NCI-H2081 (cell line): ENCODE results near the gene TAF1B.
A peak's percentile ranks its signal among the peaks of the same experiment; 100 is the strongest.

Experiments
- DNase-seq, 2 experiments: peaks; one replicate each; lab custom pipeline; 2025; lab: John Stamatoyannopoulos, UW

Gene TAF1B

DNA sequence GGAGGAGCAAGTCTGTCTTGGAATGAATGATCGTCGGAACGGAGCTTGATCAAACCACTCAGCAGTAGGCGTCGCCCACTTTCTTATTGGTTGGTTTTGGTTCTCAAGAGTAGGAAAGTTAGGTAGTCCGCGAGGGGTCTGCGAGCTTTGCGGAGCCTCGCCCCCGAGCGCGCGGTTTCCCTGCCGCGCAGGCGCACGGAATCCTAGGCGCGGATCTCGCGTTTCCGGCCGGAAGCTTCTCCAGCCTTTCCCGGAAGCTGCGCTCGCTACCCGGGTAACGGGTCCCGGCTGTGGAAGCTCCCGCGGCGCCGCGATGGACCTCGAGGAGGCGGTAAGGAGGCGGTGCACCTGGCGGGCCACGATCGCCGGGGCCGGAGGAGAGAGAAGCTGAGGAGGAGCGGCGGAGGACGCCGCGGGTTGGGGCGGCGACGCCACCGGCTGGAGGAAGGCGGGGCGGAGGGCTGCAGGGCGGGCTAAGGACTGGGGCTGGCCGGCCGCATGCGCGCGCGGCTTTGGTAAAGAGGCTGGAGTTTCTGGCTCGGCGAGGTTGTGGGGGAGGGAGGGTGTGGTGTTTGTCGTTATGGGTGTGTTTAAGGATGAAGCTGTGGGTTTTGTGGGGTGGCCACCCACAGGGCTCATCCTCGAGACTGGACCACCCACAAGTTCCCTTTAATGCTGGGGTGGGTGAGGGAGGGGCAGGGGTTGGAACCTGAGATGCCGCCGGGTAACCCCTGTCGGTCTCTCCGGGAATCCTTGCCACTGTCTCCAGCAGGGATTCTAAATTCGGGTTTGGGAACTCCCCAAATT lies at the start of gene TAF1B:
TAF1B (plus strand) TSS at position 246 of the 807 bp plus-strand sequence; CDS start at position 314, 68 bp downstream.
- DNase-seq: peak; percentile 90 to 94

DNA sequence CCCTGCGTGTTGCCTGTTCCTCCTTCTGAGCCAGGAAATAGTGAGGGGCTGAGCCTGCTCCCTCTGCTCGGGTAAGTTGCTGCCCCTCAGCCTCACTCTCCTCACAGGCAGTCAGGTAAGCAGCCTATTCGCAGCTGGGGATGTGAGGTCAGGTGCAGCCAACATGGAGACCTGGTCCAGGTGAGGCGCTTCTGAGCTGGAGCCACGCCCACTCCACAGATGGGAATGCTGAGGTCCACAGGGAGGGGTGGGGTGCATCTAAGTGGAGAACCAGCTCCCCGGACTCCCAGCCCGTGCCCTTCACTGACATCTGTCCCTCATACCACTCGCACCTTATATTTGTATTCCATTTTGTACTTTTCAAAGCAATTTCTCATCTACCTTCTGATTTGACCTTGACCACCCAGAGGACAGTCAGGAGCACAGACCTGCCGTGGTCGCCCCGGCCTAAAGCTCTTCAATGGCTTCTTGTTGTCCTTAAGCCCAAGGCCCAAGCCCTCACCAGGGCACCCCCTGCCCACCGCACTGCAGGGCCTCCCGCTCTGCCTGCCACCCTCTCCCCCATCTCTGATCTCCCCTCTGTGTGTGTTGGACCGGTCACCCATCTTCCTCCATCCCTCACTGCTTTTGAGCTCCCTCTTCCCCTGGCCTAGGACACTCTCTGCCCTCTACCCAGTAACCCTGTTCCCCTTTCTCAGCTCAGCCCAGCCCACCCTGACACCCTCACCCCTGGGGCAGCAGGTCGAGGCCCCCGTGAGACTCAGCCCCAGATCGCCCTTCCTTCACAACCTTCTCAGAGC lies 49.2 kb upstream of the TAF1B start:
- DNase-seq: no peak

DNA sequence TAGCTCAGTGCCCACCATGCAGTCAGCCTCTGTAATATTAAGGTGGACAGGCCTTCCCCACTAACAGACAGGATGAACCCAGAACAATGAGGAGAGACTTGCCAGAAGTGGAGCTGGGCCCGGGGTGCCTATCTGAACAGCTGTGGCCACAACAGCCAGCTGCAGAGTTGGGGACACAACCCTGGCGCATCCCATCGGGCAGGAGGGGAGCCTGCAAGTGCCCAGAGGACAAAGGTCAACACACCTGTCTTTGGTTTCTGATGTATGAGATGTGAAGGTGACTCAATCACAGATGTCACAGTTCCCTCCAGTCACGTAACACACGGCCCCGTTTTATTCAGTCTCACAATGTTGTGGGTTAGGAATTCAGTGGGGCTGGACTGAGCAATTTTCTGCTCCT lies 48.2 kb upstream of the TAF1B start:
- DNase-seq: no peak

DNA sequence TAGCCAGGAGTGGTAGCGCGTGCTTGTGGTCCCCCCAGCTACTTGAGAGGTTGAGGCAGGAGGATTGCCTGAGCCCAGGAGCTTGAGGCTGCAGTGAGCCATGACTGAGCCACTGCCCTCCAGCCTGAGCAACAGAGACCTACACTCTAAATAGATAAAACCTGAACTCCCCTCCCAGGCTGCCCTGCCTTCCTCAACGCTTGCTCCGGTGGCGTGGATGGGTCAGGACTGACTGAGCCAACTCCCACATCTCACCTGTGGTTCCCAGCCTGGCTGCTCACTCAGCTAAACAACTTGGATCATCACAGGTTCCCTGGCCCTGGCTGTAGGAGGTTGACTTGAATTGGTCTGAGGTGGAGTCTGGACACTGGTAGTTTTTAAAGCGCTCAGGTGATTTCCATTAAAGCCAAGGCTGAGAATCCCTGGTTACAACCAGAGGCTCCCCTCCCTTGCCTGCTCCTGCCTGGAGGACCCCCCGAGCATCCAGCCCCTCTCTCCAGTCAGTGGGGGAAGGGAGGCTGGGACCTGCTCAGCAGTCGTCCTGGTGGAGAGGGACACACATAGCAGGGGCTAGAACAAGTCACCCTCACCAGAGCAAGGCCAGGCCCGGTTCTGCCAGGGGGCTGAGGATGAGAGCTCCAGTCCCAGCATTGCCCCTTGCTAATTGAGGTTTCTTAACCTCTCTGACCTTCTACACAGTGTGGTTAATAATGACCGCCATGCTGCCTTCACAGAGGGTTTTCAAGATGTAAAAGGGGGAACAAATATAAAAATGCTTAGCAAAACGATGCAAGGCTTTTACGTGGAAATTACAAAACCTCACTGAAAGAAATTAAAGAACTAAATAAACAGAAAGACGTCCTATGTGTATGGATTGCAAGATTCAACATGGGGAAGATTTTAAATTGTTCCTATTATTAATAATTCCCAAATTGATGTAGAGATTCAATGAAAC lies 46.9 kb upstream of the TAF1B start:
- no peak for DNase-seq

DNA sequence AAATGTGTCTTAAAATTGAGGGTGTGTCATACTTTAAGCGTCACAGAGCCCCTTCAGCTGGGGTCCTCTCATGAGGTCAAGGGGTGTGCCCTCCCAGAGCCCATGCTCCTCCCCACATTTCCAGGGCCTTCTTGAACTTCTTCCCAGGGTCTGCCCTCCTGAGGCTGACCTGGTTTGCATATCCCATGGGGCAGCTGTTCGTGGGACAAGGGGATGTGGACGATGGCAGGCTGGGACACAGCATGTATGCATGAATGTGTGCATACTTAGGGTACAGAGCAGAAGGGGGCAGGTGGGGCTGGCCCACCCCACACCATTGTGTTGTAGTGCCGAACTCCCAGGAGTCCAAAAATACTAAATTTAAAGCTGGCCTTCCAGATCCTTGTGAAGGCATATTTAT lies 46.2 kb upstream of the TAF1B start:
- DNase-seq: no peak

DNA sequence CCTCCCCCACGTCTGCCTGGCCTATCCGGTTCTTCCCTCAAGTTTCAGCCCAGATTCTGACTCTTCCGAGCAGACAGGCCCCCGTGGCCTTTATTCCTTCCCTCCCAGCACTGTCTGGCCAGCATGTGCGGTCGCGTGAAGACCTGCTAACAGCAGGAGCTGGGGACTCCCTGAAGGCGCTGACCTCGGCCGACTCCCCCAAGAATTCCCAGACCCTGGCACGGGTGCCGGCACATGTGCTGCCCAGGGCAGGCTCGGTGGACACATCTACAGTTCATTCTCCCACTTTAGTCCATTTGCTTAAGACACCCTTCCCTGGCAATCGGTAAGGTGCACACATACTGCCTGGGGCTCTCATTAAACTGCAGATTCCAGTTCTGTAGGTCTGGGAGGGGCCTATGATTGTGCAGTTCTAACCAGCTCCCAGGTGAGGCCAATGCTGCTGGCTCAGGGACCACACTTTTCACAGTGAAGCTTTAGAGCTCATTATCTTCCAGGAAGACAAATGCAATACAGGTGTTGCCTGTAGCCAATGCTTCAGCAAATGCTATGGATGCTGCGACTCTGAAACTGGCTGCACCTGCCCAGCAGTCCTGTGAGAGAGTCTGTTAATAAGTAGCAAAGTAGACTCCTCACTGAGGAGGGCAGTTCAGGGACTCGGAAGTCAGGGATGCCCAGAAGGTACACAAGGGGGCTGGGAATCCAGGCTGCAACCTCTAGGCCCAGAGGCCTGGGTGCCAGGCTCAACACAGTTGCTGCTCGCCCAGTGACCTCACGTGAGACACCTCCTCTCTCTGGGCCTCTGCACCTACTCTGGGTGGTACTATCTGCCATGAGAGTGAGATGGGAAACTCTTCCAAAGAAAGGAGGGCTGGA lies 45.4 kb upstream of the TAF1B start:
- DNase-seq: no peak

DNA sequence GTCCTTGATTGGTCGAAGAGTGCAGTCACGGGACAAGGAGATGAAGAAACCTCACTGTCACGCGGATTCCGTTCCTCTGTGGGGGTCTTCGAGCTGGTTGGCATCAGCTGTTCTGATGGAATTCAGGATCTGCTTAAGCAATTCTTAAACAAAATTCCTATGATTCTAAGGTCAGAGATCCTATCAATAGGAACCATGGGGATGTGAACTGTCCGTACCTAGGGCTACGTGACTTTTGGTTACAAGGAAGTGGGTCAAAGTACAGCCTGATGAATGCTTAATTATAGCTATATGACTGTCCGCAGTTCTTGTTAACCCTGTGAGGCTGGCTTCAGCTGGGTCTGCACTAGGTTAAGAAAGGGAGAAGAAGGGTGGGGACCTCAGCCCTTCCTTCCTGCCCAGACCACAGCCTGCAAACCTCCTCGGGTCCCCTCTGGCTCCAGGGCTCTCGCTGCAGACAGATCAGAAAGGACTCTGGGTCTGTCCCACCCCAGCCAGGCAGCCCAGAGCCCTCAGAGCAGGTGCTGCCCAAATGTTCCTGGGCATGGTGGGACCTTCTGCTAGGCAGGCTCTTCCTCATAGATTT lies 44.2 kb upstream of the TAF1B start:
- no peak for DNase-seq

DNA sequence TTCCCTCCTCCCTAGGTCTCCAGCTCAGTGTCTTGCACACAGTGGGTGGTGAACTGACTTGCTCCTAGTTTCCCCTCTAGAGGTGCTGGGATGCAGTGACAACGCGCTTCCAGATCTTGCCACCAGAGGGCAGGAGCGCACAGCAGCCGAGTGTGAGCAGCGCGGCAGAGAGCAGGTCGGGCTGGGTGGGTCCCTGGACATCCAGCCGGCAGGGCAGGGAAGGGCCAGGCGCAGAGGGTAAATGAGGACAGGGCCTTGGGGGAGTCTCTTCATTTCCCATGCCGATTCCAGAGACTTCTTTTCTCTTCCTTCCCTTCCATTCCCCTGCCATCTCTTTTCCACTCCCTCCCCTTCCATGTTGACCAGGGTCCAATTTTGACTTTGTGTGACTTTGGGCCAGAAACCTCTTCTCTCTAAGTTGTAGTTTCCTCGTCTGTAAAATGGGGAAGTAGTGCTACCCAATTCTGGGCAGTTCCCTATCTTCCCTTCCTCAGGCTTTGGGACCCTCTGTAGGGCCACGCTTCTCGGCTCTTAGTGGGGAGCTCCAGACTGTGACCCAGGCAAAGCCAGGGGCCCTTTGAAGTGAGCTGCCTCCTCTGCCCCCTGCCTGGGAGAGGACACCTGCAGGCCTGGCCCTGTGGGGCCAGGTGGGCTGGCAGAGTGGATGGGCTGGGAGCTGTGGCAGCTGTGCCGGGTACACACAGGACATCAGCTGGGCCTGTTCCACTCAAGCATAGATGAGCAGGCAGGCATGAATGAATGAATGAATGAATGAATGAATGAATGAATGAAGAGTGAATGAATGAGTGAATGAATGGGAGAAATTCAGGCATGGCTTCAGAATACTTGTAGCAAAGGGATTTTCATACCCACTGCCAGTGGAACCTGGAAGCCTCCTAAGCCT lies 43.3 kb upstream of the TAF1B start:
- DNase-seq: peak; percentile 76 to 81

DNA sequence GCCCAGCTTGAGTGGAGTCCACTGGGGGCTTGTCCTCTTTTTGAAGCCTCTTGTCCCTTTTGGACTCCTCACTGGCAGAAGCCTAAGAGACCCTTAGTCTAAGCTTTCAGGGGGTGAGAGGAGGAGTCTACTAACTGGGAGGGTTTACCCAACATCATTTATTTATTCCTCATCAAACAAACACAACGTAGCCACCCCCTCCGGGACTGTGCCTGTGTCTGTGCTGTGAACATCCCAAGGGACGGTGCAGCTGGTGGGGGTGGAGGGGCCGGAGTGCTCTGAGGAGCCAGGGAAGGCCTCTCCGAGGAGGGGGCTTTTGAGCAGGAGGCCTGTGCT lies 42.7 kb upstream of the TAF1B start:
- no peak for DNase-seq

DNA sequence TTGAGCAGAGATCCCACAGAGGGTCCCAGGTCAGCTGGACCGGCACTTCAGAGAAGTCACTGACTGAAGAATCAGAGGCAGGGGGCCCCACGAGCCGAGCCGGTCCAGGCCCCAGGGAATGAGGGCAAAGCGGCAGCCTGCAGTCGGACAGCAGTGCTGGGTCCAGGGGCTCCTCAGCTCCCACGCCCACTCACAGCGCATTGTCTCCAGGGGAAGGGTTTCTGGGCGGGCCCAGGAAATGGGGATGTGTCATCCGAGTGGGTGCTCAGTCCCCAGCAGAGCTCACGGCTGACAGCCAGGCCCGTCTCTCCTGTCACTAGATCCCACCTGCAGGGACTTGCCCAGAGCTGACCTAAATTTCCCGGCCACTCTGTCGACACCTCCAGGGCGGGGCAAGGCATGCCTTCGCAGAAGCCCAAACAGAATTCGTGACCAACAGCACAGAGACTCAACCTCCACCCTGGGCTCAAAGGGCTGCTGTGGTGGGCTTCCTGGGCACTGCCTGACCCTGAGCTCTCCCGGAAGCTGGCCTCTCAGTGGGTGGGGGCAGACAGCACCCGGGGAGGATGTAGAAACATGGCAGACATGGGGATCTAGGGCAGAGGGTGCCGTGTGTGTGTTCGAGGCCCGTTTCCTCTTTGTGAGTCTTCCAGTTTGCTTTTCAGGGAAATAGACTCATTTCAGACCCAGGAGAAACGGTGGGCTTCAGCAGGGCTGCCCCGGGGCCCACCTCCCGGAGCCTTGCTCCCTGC lies 42.1 kb upstream of the TAF1B start:
- DNase-seq: no peak

DNA sequence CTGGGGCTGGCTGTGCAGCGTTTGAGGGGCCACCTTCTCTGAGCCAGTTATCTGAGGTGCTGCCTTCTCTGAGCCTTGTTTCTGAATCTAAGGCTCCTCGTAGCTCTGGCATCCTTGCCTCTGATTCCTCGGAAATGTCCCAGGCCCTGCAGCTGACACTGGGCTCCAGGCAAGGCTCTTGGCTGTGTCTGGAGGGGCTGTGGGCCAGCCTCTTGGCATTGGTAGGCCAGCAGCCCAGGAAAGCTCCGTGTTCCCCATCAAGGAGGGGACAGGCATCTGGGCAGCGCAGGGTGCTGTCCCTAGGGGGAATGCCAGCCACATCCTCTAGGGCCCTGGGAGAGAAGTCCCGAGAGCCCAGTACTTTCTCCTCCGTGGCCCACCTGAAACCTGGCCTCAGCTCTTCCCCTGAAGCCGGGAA lies 40.7 kb upstream of the TAF1B start:
- DNase-seq: no peak

DNA sequence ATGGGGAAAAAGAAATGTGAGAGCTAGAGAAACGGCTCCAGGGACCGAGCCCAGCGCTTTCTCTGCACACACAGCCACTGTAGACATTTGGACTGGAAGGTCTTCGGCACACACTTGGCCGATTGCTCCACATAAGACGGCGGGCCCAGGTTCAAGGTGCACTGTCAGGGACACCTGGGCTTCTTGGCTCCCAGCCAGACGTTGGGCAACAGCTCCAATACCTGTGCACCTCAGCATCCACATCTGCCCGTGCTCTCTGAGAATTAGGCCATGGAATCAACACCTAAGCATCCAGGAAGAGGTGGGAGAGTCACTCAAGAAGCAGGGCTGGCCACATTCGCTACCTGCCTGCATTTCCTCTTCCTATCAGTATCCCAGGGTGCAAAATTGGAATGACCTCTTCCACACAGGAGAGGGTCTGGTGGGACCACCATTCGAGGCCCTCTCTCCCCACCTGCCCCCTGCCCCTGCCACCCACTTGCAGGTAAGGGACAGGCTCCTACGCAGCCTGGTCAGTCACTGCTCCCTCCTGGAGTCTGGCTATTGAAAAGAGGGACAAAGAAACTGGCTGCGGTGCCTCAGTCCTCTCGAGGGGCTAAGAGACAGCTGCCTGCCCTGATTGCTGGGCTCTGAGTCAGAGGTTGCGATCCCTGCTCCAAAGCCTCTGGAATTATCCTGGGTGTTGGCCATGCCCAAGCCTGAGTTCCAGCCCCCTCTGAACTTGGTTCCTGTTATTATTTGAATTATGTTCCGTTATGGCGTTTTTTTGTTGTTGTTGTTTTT lies 40.1 kb upstream of the TAF1B start:
- no peak for DNase-seq

DNA sequence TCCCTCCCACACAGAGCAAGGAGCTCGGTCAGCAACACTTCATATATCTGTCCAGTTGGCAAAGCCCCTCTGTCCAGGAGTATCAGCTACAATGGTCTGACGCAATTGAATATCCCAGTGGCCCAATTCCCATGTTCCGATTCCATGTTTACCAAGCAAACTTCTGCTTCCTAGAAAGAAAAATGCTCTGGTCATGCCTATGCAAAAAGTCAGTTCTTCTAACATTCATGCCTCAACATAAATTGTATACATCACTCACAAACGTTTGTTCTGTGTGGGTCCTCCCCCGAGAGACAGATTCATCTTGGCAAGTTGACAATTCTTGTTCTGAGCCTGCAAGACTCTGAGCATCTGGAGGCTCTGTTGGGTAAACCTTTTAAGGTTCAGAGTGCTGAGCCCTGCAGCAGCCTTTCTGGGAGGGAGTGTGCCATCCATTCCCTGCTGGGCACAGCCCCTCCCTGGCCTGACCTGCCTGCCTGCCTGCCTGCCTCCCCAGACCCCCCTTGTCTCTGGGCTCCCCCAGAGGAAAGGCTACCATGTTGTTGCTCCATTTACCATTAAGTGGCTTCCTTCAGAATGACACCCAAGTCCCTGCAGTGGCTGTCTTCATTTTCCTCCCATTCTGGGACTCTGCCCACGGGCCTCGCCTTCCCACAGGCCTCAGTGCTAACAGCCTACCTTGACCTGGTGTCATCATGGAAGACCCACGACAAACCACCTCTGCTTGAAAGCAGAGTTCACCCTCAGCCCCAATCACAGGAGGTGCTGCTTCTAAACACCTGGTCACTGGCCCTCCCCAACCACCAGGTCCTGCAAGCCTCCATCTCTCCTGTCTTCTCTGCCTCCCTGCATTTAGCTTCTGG lies 37.6 kb upstream of the TAF1B start:
- DNase-seq: no peak

DNA sequence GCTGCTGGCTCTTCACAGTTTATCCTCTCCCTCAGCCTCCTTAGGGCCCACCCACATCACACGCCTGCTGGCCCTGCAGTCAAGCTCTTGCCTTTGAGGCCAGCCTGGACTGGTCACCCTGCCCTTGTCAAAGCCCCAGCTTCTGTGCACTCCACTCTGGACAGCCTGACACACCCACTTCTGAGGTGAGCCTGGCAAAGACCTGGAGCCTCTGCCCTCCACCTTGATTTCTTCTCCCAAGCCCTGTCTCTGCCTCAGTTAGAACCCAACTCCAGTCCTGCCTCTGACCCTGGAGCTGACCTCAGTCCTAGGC lies 37.0 kb upstream of the TAF1B start:
- DNase-seq: no peak

DNA sequence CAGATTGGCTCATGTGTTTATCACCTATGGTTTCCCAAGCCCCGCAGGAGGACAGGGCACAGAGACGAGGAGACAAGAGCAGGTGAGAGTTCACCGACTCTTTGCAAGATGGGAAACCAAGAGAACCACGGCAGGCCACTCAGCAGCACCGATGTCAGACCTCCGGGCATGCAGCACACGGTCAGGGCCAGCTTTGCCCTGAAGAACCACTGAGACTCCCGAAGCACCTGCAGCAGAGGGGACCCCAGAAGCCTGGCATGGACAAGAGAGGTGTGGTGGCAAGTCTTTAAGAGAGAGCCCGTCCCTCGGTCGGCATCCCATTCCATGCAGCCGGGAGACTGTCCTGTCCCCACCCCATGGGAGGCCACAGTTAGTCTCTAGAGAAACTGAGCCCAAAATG lies 36.6 kb upstream of the TAF1B start:
- no peak for DNase-seq

DNA sequence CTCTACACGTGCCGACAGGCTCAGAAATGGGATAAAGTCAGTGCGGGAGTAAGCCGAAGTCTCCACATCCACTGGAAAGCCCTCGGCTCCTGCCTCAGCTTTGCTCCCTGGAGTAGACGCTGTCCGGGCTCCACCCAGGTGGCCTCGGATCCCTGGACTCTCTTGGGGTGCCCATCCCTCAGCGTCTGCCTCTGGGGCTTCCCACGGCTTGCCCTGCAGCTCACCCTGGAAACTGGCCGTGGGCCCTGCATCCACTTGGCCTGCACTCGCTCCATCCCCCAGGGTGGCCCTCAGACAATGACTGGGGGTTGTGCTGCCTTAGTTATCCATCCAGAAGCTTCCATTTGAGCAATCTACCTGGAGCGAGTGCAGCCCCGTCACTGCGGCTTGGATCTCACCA lies 36.2 kb upstream of the TAF1B start:
- no peak for DNase-seq

DNA sequence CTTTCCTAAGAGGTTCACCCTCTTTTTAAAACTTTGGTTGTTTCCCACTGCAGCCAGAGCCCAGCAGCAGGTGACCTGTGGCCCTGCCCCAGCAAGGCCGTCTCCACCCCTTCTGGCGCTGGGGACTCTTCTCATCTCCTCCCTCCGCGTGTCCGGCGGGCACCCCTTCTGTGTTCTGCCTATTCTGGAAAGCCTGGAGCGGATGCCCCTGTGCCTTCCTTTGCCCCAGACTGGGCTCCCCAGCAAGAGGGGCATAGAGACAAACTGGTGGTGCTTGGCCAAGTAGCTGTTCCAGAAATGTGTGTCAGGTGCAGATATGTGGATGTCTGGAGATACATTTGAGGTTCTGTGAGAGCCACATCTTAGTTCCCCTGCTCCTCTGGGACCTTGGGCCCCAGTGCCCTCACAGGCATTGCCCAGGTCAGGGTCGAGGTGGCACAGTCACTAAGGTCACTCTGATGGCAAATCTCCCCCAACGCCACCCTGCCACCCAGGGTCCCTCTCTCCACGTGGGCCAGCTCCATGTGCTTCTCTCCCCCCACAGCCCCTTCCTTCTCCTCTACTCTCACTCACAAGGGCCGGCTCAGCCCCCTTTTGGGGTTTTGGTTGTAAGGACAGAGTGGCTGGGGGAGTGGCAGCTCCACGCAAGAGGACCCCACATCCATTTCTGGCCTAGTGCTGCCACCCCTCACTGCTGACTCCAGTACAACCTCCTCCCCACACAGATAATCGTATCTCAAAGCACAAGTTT lies 35.5 kb upstream of the TAF1B start:
- DNase-seq: no peak
